ENCODE measurements around the gene OR5H14. TPM values are rescaled to one million over a fixed set of nuclear protein-coding genes. Genes with fewer than 3 reads are reported as not detected.
"Not testable (repeated sequence)": the region's sequence is repeated elsewhere in the genome, so short reads cannot be mapped to it uniquely, and the experiment has no call there.

OR5H14 gene
- total RNA-seq, 1 donor from 2014 or later, result not detected

- DNase-seq (ENCODE audit: low spot score in 2 of 2, unreplicated experiment in 2 of 2), result no peak
- peaks cover 21% of the 10 kb centered on the region for H3K9me3 Mint-ChIP-seq
Measured at GRCh38 chr3:98114264-98114663, 33.0 kb upstream of the OR5H14 start.

GRCh38 chr3:98115717-98116116, 31.6 kb upstream of the OR5H14 start:
- H3K36me3 Mint-ChIP-seq, result no peaks in the 10 kb centered on the region
- no peak for TF ChIP-seq CTCF (IDR thresholded peaks at IDR 0.05; ENCODE audit: unreplicated experiment)
- peaks cover 16% of the 10 kb centered on the region for H3K9me3 Mint-ChIP-seq
- H3K27ac Mint-ChIP-seq, result no peak overlapping the region
- H3K4me1 Mint-ChIP-seq, result no peaks in the 10 kb centered on the region
- DNase-seq (ENCODE audit: low spot score in 2 of 2, unreplicated experiment in 2 of 2), result no peak
- peaks cover 14% of the 10 kb centered on the region for H3K27me3 Mint-ChIP-seq (ENCODE audit: low read depth)
- H3K4me3 Mint-ChIP-seq, result no peak overlapping the region

More at GRCh38 chr3:98114264-98114663, 33.0 kb upstream of the OR5H14 start:
- Mint-ChIP-seq H3K27me3 (ENCODE audit: low read depth) (peaks cover 14% of the 10 kb centered on the region), H3K36me3 (no peaks in the 10 kb centered on the region), H3K27ac (no peak overlapping the region), H3K4me3 (no peak overlapping the region), H3K4me1 (no peaks in the 10 kb centered on the region)
- TF ChIP-seq CTCF (IDR thresholded peaks at IDR 0.05; ENCODE audit: unreplicated experiment), result no peak

GRCh38 chr3:98130421-98130820, 16.9 kb upstream of the OR5H14 start, which contains the start of gene OR5H1:
OR5H1 (plus strand) TSS chr3:98130721; CDS start chr3:98132698, 1,977 bp downstream.
- DNase-seq (ENCODE audit: low spot score in 2 of 2, unreplicated experiment in 2 of 2), result no peak
- no peak for TF ChIP-seq CTCF (IDR thresholded peaks at IDR 0.05; ENCODE audit: unreplicated experiment)
- H3K36me3 Mint-ChIP-seq, result no peaks in the 10 kb centered on the region
- H3K27ac Mint-ChIP-seq, result no peak within 1 kb of the TSS
- H3K27me3 Mint-ChIP-seq (ENCODE audit: low read depth), result no peaks in the 10 kb centered on the region
- no peak within 1 kb of the TSS for H3K4me3 Mint-ChIP-seq
- no peaks in the 10 kb centered on the region for H3K4me1 Mint-ChIP-seq
- no peaks in the 10 kb centered on the region for H3K9me3 Mint-ChIP-seq

GRCh38 chr3:98136631-98137030, 10.6 kb upstream of the OR5H14 start:
- H3K27ac Mint-ChIP-seq, result no peak overlapping the region
- no peaks in the 10 kb centered on the region for H3K36me3 Mint-ChIP-seq
- no peak for TF ChIP-seq CTCF (IDR thresholded peaks at IDR 0.05; ENCODE audit: unreplicated experiment)
- H3K4me3 Mint-ChIP-seq, result no peak overlapping the region
- no peaks in the 10 kb centered on the region for H3K4me1 Mint-ChIP-seq
- no peak for DNase-seq (ENCODE audit: low spot score in 2 of 2, unreplicated experiment in 2 of 2)
- no peaks in the 10 kb centered on the region for H3K27me3 Mint-ChIP-seq (ENCODE audit: low read depth)
- H3K9me3 Mint-ChIP-seq, result no peaks in the 10 kb centered on the region

GRCh38 chr3:98137826-98138557, 9.3 kb upstream of the OR5H14 start:
- not testable (repeated sequence) for H3K27me3 Mint-ChIP-seq (ENCODE audit: low read depth); H3K9me3 Mint-ChIP-seq; H3K27ac Mint-ChIP-seq; H3K4me1 Mint-ChIP-seq; DNase-seq (ENCODE audit: low spot score in 2 of 2, unreplicated experiment in 2 of 2); H3K36me3 Mint-ChIP-seq
- peak overlapping the region; percentile 41 for H3K4me3 Mint-ChIP-seq

GRCh38 chr3:98140531-98140930, 6.7 kb upstream of the OR5H14 start:
- DNase-seq (ENCODE audit: low spot score in 2 of 2, unreplicated experiment in 2 of 2), result no peak
- no peaks in the 10 kb centered on the region for H3K27me3 Mint-ChIP-seq (ENCODE audit: low read depth)
- no peaks in the 10 kb centered on the region for H3K9me3 Mint-ChIP-seq
- H3K4me3 Mint-ChIP-seq, result no peak overlapping the region
- no peaks in the 10 kb centered on the region for H3K36me3 Mint-ChIP-seq
- H3K27ac Mint-ChIP-seq, result no peak overlapping the region
- H3K4me1 Mint-ChIP-seq, result no peaks in the 10 kb centered on the region
- no peak for TF ChIP-seq CTCF (IDR thresholded peaks at IDR 0.05; ENCODE audit: unreplicated experiment)

All from mesothelial cell of epicardium (in vitro differentiated cells).